Effector memory CD4-positive, alpha-beta T cell (primary cell): Measurements from ENCODE around the gene RAD23A.
A peak's percentile ranks its signal among the peaks of the same experiment; 100 is the strongest.
"Not testable (repeated sequence)": the region's sequence is repeated elsewhere in the genome, so short reads cannot be mapped to it uniquely, and the experiment has no call there.

Experiments
- DNase-seq, 3 donors: peaks; one replicate each; pipeline ENCODE4 v3.0.0-alpha.2; 2020
- H3K27ac ChIP-seq: 2 replicates; pipeline ENCODE4 v1.7.0; 2013; ENCODE audit warnings: mild to moderate bottlenecking, low read length, moderate library complexity; ENCODE audit not compliant: insufficient read depth, poor library complexity, severe bottlenecking
- H3K27me3 ChIP-seq: replicated peaks from 2 replicates; pipeline ENCODE4 v1.7.0; 2013; ENCODE audit warnings: mild to moderate bottlenecking, low read length; ENCODE audit not compliant: insufficient read depth, control insufficient read depth, poor library complexity, severe bottlenecking
- H3K36me3 ChIP-seq: 2 replicates; pipeline ENCODE4 v1.7.0; 2013; ENCODE audit warnings: mild to moderate bottlenecking, low read length, moderate library complexity; ENCODE audit not compliant: control insufficient read depth, insufficient read depth
- H3K4me1 ChIP-seq: 2 replicates; pipeline ENCODE4 v1.7.0; 2013; ENCODE audit warnings: low read length, mild to moderate bottlenecking; ENCODE audit not compliant: control insufficient read depth, insufficient read depth, poor library complexity, severe bottlenecking
- H3K4me3 ChIP-seq: 2 replicates; pipeline ENCODE4 v1.7.0; 2013; ENCODE audit warnings: low read length, low read depth, mild to moderate bottlenecking; ENCODE audit not compliant: insufficient read depth, poor library complexity, severe bottlenecking
- H3K9me3 ChIP-seq: 2 replicates; pipeline ENCODE4 v1.7.0; 2013; ENCODE audit warnings: mild to moderate bottlenecking, low read length, moderate library complexity; ENCODE audit not compliant: control insufficient read depth

RAD23A gene

GRCh38 chr19:12970070-12970820 lies 24.6 kb downstream of the RAD23A start:
- DNase-seq = no peak
- H3K36me3 ChIP-seq = no peaks in the 10 kb centered on the region
- H3K9me3 ChIP-seq = no peaks in the 10 kb centered on the region
- no peak overlapping the region for H3K27ac ChIP-seq
- no peak overlapping the region for H3K4me3 ChIP-seq
- no peaks in the 10 kb centered on the region for H3K27me3 ChIP-seq
- H3K4me1 ChIP-seq = peaks cover 4% of the 10 kb centered on the region

DNA sequence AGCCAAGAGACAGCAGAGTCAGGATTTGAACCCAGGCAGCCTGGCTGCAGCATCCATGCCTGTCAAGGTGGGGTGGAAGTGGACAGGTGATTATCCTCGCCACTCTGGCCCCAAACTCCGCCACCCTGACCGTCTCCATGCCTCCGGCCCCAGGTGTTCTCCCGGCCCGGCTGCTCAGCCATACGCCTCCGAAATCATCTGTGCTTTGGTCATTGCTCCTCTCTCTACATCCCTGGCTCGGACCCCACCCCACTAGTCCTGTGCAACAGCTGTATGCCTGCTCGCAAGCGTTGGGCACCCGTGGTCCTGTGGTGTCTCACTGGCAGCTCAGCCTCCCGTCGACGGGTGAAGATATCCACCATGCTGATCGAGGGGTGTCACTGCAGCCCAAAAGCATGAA lies 27.6 kb downstream of the RAD23A start:
- Histone ChIP-seq H3K9me3 (no peaks in the 10 kb centered on the region), H3K36me3 (no peaks in the 10 kb centered on the region), H3K4me3 (no peak overlapping the region), H3K4me1 (peaks cover 3% of the 10 kb centered on the region), H3K27me3 (peaks cover 12% of the 10 kb centered on the region), H3K27ac (no peak overlapping the region)
- DNase-seq = no peak

DNA sequence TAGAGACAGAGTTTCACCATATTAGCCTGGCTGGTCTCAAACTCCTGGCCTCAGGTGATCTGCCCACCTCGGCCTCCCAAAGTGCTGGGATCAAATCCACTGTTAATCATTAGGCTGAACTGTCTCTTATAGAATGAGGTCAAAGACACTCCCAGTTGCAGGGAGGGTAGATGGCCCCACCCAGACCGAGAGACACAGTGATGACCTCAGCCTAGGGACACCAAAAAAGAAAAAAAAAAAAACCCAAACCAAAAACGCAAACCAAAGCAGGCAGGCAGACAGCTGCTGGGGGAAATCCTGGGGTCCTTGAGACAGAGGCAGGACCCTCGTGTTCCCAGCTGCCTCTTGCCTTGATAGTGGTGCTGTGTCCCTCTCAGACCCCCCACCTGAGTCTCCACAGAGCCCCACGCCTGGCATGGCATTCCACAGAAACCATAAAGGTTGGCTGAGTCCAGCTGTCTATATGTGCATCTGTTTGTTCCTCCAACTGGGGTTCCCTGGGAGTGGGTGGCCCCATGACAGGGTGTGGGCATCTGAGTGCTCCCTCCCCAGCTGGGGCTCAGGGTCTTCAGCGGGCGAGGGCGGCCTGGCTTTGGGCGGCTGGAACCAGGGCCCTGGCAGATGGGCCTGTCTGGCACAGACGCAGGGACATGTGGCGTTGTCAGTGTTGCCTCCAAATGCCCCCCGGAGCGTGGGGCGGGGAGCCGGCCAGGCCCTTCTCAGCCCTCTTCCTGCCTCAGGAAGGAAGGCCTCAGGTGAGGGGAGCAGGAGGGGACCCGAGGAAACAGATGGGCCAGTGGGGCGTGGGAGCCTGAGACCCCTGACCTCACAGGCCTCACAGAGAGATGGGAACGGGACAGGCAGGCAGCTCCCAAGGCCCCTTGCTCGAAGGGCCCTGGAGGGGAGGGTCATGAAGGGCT lies 28.9 kb downstream of the RAD23A start:
- Histone ChIP-seq H3K36me3 (no peaks in the 10 kb centered on the region), H3K27ac (no peak overlapping the region), H3K4me1 (peaks cover 3% of the 10 kb centered on the region), H3K27me3 (peaks cover 12% of the 10 kb centered on the region), H3K9me3 (no peaks in the 10 kb centered on the region), H3K4me3 (no peak overlapping the region)
- no peak for DNase-seq

DNA sequence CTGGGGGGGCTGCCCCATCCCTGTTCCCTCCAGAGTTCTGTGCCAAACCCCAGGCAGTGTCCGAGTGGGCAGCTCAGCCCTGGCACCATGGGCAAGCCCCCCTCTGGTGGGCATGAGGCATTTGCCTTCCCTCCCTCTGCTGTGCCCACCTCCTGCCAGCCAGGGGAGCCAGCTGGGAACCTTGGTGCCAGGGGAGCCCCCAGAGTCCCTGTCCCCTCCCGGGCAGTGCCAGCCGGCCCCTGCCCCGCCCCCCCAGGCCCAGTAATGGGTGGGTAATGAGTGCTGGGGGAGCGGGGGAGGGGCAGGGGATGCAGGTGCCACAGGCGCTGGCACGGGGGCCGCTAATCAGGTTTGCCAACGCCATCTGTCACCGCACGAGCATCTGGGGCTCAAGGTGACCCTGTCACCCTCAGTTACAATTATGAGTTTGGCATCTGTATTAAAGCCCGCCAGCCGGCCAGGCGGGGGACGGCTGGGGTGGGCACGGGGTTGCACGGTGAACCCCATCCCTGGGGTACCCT lies 29.6 kb downstream of the RAD23A start:
- H3K36me3 ChIP-seq = no peaks in the 10 kb centered on the region
- no peak for DNase-seq

GRCh38 chr19:12976109-12976508 lies 30.4 kb downstream of the RAD23A start:
- H3K4me1 ChIP-seq, H3K4me3 ChIP-seq, H3K9me3 ChIP-seq, DNase-seq, H3K27ac ChIP-seq, H3K36me3 ChIP-seq: not testable (repeated sequence)
- H3K27me3 ChIP-seq = peaks cover 12% of the 10 kb centered on the region

More for the DNA sequence above, 29.6 kb downstream of the RAD23A start:
- peaks cover 3% of the 10 kb centered on the region for H3K4me1 ChIP-seq
- no peak overlapping the region for H3K4me3 ChIP-seq
- no peaks in the 10 kb centered on the region for H3K9me3 ChIP-seq
- H3K27ac ChIP-seq = no peak overlapping the region
- peaks cover 12% of the 10 kb centered on the region for H3K27me3 ChIP-seq

GRCh38 chr19:12979974-12980373 lies 34.3 kb downstream of the RAD23A start:
- DNase-seq = no peak
- Histone ChIP-seq H3K36me3 (no peaks in the 10 kb centered on the region), H3K27ac (no peak overlapping the region), H3K27me3 (peaks cover 12% of the 10 kb centered on the region), H3K9me3 (no peaks in the 10 kb centered on the region), H3K4me1 (peaks cover 9% of the 10 kb centered on the region), H3K4me3 (no peak overlapping the region)

DNA sequence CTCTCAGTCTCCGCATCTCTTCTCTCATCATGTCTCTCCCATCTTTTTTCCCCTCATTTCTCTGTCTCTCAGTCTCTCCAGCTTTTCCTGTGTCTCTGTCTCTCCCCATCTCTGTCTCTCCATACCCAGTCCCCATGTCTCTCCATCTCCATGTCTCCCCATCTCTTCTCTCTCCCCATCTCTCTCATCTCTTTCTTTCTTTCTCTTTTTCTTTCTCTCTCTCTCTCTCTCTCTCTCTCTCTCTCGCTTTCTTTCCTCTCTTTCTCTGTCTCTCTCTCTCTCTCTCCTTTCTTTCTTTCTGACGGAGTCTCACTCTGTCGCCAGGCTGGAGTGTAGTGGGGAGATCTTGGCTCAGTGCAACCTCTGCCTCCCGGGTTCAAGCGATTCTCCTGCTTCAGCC lies 37.0 kb downstream of the RAD23A start:
- DNase-seq = no peak
- Histone ChIP-seq H3K36me3 (no peaks in the 10 kb centered on the region), H3K4me1 (peaks cover 8% of the 10 kb centered on the region), H3K9me3 (no peaks in the 10 kb centered on the region), H3K27ac (no peak overlapping the region), H3K4me3 (no peak overlapping the region), H3K27me3 (peaks cover 4% of the 10 kb centered on the region)

DNA sequence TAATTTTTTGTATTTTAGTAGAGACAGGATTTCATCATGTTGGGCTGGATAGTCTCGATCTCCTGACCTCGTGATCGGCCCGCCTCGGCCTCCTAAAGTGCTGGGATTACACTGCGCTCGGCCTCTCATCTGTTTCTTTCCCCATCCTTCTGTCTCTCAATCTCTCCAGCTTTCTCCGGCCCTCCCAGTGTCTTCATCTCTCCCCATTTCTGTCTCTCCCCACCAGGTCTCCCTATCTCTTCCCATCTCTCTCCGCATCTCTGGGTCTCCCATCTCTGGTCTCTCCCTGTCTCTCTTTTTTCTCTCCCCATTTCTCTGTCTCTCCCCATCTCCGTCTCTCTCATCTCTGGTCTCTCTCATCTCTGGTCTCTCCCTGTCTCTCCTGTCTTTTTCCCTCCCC lies 37.4 kb downstream of the RAD23A start:
- Histone ChIP-seq H3K27me3 (no peaks in the 10 kb centered on the region), H3K4me3 (no peak overlapping the region), H3K27ac (peak overlapping the region; percentile 45), H3K36me3 (no peaks in the 10 kb centered on the region), H3K9me3 (no peaks in the 10 kb centered on the region), H3K4me1 (peaks cover 6% of the 10 kb centered on the region)
- no peak for DNase-seq

DNA sequence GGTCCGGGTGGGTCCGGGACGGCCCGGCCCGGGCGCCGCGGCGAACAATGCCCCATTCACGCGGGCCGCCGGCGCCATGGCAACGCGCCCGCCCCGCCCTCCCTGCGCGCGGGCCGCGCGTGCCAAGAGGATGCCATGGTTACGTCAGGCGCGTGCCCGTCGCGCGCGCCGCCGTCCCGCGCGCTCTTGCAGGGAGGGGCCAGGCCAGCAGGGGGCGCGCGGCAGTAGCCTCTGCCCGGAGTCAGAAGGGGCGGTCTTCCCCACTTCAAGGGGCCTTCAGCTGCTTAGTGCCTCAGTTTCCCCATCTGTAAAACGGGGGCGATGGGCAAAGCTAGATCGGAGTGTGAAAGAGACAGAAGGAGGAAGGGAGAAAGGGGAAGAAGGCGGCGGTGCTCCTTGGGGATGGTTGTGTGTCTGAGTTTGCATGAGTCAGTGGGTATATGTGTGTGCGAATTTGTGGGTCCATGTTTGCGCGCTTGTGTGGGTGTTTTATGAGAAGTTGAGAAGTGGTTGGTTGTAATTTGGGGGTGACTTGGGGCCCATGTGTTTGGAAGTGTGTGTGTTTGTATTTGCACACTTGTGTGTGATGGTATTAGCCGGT lies 38.0 kb downstream of the RAD23A start:
- DNase-seq = peak; percentile 62 to 68 (median 68)
- Histone ChIP-seq H3K27ac (peak overlapping the region; percentile 45), H3K9me3 (no peaks in the 10 kb centered on the region), H3K4me3 (no peak overlapping the region), H3K4me1 (peaks cover 6% of the 10 kb centered on the region), H3K36me3 (no peaks in the 10 kb centered on the region), H3K27me3 (no peaks in the 10 kb centered on the region)
